Stimulated activated CD4-positive, alpha-beta T cell treated with anti-CD3 and anti-CD28 coated beads, Interleukin-1b, Interleukin-23, amount 100 ng/mL, for 24 hours (primary cell): Measurements from ENCODE around the gene MVD.
"Not testable (repeated sequence)": the region's sequence is repeated elsewhere in the genome, so short reads cannot be mapped to it uniquely, and the experiment has no call there.

Experiments
- DNase-seq, 4 experiments: peaks; one replicate each; pipeline ENCODE4 v3.0.0-alpha.2; 2020; ENCODE audit warnings: low read depth in 4 of 4, low spot score in 1 of 4

MVD gene

DNA sequence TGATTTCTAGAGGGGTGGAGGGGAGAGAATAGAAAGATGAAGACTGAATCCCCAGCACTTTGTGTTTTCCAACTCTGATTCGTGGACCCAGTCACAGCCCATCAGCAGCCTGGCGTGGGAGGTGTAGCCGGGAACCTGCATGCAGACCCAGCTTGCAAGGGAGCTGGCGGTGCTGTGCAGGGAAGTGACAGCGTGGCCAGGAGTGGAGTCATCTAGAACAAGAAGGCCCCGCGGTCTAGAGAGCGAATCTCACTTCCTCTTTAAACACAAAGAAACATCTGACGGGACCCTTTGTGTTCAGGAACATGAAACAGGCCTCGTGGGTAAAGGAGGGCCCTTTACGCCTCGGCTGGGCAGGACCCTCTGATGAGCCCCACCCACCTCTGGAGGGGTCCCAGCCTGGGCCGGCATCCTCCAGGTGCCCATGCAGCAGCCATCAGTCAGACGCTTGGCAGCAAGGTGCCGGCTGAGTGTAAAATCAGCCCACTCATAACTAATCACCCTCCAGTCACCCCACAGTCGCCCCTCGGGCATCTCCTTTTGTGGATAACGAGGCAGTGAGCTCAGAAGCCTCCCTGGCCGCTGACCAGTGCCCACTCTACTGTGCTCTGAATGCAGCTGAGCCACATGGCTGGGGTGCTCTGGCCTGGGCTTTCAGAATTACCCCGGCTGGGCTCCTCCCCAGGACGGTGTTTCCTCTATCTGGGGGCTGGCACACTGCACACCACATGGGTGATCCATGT lies 19.0 kb upstream of the MVD start:
- DNase-seq, result peak in 1 of 4 experiments; percentile 64

DNA sequence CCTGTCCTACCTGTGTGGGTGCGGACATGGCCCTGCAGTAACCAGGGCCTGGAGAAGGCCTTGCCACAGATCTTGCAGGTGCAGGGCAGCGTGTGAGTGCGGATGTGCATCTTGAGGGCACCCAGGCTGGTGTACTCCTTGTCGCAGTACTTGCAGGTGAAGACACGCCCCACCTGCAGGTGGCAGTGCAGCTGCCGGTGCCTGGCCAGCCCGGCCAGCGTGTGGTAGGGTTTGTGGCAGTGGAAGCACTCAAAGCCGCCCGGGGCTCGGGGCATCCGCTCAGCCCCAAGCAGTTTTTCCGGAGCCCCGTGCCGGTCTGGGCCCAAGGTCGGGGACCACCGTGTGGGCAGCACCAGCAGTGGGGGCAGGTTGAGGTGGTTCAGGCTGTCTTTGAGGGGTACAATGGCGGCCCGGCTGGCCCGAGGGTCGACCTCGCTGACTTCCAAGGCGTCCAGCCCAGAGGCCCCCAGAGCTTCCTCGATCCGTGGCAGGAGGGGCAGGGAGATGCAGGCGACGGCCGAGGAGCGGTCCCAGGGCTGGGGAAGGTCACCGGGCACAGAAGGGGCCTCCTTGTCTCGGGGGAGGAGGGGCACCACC lies 18.3 kb upstream of the MVD start:
- DNase-seq, result peak in 1 of 4 experiments; percentile 52

DNA sequence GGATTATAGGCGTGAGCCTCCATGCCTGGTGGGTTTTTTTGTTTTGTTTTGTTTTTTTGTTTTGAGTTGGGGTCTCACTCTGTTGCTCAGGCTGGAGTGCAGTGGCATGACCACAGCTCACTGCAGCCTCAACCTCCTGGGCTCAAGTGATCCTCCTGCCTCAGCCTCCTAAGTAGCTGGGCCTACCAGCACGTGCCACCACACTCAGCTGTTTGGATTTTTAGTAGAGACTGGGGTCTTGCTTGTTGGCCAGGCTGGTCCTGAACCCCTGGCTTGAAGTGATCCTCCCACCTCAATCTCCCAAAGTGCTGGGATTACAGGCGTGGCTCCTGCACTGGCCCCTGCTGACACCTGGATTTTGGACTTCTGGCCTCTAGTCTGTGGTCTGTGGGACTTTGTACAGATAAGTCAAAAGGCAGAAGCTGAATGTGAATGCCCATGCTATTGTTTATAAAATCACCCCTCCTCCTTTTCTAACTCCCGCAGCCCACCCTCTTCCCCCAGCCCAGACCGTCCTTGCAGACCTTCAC lies 17.7 kb upstream of the MVD start:
- DNase-seq, result no peak

DNA sequence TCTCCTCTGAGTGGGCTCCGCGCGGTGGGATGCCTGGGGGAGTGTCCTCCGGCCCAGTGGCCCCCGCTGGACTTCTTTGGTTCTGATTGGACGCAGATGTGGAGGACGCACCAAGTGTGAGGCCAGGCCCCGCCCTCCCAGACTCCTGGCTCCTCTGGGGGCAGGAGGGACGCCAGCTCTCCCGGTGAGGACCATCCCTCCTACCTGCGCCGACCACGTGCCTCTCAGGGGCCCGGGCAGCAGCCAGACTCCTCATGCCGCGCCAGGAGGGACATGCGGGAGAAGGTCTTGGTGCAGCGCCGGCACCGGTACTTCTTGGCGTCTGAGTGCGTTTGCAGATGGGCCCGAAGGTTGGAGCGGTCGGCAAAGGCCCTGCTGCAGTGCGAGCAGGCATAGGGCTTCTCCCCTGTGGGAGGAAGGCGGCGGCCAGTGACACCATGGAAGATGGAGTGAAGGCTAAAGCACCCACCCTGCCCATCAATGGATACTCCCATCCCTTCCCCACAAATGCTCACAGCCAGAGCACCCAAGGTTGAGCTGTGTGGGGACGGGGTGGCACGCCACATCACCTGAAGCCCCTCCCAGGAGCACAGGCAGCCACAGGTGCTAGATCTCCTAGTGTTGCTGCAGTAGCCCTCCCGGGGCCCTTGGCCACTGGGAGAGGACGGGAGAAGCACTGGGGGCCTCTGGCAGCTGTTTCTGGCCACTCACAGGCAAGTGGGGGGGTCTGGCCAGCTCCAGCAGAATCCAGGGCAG lies 15.5 kb upstream of the MVD start:
- no peak for DNase-seq

DNA sequence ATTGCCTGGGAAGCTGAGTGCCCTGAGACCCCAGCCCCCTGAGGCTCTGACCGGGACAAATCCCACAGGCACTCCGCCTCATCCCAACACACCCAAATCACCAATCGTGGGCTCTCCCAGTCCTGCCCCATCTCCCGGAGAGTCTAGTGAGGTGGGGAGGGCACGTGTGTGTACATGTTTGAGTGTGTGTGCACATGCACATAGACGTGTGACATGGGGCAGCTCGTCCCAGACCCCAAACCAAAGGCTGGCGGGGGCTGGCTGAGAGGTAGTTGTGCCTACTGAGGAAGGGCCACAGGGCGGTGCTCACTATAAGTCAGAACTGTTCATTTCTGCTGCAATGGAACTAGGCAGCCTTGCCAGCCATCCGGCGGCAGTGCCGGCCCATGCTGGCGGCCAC lies 14.8 kb upstream of the MVD start:
- DNase-seq, result no peak

DNA sequence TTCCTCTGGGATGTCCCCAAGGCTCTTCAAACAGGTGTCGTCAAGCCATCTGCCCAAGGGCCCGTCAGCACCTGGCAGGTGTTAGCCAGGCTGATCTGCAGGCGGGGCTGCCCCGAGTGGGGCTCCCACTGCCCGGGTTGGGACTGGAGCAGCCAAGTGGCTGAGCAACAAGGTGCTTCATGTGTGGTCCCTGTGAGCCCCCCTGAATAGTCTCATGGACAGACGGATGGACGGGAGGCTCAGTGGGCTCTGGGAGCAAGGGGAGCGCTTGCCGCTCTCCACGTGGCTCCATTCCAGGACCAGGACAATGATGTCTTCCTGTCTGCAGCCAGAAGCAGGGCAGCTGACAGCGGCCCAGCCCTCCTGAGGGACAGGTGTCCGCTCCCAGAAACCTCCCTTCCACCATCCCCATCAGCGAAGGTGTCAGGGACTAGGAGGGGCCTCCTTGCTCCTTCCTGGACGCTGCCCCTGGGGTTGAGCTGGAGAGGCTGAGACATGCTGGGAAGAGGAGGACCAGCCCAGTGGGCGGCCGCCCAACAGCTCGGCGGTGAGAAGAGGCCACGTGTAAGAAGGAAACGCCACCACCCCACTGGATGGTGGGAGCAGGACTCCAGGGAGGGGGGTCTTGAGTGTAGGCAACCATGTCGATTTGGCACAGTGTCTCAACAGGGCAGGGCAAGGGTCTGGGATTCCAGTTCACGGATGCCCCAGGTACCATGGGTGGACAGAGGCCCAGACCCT lies 13.8 kb upstream of the MVD start:
- DNase-seq, result no peak

DNA sequence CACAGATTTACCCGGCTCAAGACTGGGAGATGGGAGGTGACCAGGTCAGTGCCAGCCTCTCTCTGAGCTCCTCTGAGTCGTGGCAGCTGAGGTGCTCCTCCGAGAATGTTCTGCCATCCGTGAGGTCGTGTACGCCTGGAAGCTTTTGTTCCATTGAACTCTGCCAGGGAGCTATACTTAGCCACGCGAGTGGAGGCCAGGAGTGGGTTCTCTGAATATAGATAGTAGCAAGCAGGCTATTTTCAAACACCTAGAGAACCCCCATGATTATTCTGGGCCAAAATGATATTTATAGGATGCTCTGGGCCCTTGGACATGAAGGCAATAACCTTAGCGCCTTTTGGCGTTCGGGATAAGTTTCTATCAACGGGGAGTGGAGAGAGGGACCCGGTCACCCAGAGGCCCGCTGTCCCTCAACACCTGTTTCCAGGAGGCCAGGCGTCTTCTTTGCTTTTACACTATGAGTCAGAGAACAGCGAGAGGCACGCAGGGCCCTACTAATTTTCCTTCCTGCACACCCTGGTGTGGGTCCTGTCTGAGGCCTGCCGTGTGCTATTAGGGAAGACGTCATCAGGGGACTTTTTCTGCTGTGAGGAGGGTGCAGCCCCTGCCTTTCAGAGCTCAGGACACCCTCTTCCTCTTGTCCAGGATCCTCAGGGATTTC lies 11.0 kb upstream of the MVD start:
- no peak for DNase-seq

DNA sequence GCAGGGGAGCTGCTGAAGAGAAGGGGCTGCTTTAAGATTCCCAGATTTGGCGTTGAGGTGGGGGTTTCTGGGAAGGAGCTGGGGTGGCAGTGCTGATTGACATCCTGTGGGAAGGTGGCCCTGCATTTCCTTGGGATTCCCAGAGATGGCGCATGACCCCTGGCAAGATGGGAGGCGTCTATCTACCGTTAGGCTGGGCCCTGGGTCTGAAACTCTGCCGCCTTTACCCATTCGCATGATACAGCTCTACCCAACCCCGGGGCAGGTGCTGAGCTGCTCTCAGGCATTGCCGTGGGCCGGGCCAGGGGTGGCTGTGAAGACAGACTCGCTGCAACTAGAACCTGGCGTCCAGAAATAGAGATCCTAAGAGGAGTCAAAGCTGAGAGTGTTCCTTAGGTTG lies 9.9 kb upstream of the MVD start:
- DNase-seq, result no peak

DNA sequence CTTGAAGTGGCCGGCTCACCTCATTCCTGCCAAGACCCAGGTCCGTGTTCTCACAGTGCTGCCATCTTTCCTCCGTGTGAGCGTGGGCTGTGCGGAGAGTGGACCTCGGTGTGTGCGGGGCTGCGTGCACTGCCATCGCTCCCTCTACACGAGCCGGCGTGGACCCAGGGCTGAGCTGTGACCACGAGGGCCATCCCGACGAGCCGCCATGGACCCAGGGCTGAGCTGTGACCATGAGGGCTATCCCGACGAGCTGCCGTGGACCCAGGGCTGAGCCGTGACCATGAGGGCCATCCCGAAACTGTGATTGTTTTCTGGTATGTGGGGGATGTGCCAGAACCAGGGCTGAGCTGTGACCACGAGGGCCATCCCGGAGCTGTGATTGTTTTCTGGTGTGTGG lies 8.9 kb upstream of the MVD start:
- DNase-seq, result no peak

DNA sequence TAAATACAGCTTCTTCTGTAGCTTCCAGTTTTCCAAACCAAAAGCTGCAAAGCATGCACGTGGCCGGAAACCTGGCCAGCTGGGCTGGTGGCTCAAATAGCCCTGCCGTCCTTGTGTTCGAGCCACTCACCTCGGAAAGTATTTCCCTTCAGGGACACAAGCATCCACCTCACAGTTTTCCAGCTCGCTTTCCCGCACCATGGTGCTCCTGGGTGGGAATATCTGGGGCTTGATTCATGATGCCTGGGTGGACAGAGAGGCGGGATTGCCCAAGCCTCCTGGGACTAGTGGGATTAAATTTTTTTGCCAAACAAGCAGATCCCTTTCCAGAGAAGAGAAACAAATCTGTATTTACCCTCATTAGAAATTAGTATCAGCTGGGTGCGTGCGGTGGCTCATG lies 7.1 kb upstream of the MVD start:
- no peak for DNase-seq

DNA sequence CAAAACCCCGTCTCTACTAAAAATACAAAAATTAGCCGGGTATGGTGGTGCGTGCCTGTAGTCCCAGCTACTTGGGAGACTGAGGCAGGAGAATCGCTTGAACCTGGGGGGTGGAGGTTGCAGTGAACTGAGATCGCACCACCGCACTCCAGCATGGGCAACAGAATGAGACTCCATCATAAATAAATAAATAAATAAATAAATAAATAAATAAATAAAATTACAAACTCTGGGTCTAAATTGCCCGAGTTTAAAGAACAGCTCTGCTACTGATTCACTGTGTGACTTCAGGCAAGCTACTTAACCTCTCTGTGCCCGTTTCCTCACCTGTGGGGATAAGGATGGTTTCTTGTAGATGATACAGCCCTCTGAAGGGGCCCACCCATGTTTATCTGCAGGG lies 6.6 kb upstream of the MVD start:
- DNase-seq, result not testable (repeated sequence)

DNA sequence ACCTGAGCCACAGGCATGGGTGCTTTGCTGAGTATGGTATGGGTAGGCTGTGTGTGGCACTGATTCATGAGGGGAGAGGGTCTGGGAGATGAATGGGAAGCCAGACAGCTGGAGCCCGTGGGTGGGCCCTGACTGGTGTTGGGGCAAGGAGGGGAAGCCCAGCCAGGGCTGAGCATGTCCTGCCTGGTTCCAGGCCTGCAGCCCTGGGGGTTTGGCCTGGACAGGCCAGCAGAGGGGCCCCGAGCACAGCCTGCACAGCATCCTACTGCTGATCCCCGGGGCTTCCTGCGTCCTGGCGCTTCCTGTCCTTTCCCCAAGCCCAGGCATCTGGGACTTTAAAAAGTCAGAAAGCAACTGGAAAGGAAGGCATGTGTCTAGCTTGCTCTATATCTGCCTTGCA lies 4.6 kb upstream of the MVD start:
- no peak for DNase-seq

DNA sequence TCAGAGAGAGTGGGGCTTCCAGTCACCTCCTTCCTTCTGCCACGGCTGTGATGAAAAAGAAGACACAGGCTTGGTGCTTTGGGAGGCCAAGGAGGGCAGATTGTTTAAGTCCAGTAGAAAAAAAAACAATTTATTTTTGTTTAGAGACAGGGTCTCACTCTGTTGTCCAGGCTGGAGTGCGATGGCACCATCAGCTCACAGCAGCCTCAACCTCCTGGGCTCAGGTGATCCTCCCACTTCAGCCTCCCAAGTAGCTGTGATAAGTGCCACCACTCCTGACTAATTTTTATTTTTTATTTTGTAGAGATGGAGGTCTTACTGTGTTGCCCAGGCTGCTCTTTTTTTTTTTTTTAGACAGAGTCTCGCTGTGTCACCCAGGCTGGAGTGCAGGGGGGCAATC lies 2.7 kb upstream of the MVD start:
- DNase-seq, result no peak

DNA sequence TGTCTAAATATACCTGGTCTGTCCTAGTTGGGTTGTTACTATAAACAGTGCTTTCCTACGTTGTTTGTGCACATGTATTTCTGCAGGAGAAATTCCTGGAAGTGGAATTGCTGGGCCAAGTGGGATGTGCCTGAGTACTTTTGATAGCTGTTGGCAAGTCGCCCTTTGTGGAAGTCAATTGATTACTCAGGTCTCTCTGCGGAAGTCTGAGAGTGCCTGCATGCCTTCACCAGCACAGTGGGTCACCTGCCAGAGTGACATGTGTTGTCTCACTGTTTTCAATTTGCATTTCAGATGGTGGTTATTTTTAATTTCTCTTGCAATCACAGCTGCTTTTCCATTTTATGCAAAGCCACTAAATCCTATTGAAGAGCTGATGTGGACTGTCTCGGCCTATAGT lies 2.3 kb upstream of the MVD start:
- DNase-seq, result no peak

DNA sequence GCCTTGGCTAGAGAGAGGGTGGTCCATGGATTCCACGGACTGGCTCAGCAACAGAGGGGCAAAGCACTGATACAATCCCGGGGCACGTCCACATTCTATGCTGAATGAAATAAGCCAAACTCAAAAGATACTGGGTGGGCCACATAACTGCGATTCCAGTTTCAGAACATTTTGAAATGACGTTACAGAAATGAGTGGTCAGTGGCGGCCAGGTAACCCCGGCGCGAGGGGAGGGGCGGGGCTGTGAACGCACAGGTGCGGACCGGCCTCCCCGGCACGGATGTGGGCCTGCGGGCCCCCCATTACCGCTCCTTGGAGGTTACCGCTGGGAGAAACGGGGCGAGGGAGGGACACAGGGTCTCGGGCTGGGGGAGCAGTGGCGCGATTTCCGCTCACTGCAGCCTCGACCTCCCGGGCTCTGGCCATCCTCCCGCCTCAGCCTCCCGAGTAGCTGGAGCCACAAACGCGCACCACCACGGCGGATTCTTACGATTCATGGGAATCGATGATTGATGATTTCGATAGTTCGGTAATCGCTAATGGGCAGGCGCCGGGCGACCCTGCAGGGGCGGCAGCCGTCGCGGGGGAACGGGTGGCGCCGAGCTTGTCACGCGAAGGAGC lies 559 bp downstream of the MVD start:
- no peak for DNase-seq

DNA sequence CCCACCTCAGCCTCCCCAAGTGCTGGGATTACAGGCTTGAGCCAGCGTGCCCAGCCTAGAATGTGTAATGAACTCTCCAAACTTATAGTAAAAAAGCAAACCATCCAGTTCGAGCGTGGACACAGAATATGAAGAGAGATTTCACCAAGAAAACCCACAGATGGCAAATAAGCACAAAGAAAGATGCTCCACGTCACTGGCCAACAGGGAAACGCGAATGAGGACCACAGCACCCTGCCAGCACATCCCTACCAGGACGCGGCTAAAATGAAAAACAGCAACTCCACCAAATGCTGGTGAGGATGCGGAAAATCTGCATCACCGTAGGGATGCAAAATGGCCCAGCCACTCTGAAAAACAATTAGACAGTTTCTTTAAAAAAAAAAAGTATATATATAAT lies 1.4 kb downstream of the MVD start:
- no peak for DNase-seq

DNA sequence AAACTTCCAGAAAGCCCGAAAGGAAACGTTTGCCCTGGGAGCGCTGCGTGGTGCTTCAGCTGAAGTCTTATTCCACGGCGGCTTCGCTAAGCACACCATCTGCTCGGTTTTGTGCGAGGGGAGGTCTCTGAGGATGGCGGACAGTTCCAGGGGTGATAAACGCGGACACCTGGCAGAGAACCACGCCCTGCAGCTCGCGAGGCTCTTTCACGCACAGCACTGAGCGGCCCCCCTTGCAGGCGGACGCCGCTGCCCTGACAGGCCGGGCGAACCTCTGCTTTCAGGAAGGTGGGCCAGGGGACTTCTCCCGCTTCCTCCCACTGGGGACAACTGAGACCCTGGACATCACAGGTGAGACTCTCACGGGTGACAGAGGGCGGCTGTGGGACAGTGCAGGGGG lies 3.7 kb downstream of the MVD start:
- DNase-seq, result no peak

DNA sequence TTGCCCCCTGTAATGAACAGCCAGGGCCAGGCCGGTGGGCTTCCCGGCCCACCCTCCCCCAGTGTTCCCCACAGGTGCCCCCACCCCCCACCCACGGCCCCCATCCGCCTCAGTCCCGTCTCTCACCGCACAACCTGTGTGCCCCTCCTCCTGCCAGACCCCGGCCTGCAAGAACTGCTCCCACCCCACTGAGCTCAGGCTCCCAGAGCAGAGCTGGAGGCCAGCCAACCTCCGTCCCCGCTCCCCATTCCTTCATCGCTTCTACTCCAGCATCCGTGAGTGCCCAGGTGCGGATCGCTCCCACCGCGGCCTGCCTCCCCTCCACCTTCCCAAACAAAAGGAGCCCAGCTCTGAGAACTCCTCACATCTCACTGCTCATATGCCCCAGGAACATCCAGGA lies 4.2 kb downstream of the MVD start:
- no peak for DNase-seq

DNA sequence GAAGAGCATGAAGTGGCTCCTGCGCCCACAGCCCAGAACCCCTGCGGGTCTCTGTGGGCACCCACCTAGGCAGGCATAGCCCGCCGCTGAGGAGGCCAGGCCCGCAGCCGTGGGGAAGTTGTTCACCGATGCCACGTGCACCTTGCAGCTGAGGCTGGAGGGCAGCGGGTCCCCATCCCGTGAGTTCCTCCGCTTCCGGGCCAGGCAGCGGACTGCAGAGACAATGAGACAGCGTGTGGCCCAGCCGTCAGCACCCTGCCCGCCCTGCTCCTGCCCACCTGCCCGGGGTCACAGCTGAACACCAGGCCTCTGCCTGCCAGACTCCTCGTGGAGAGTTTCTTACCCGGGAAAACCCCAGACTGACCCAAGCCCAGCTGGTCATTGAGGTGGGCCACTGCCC lies 5.5 kb downstream of the MVD start:
- no peak for DNase-seq

DNA sequence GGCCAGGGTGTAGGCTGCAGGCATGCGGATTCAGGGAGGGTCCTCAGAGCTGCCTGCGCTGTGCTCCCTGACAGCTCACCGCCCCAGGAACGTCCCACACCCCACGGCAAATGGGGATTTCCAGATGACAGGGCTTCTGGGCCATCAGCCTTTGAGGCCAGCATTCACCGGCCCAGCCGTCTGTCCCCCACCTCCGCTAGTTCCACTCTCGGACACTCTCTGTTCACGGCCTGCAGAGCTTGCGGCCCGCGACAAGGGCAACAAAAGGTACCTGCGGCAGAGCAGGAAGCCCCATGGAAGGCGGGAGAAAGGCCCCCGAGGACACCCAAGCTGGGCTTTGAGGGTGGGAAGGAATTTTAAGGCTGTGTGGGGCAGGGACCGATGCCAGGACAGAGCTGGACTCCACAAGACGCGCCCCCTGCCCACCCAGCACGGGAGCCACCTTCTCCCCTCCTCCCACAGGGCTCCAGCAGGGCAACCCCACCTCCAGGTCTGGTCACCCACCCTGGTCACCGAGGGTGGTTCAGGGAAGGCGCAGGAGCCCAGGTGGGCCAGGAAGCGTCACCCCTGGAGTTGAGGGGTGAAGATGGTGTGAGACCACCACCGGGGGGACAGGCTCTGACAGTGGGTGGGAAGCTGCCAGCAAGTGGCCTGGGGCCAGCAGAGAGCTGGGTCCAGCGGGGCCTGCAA lies 6.5 kb downstream of the MVD start:
- no peak for DNase-seq
